HG03354 (cell line): ENCODE results near the gene SNX3.
"Not testable (repeated sequence)": the region's sequence is repeated elsewhere in the genome, so short reads cannot be mapped to it uniquely, and the experiment has no call there.

Source experiments
- ATAC-seq: cut with Tn5 transposase; IDR thresholded peaks from one replicate; pipeline ENCODE4 v1.9.1; 2021; ENCODE audit warnings: mild to moderate bottlenecking; ENCODE audit not compliant: unreplicated experiment, poor library complexity, severe bottlenecking

SNX3 gene

DNA sequence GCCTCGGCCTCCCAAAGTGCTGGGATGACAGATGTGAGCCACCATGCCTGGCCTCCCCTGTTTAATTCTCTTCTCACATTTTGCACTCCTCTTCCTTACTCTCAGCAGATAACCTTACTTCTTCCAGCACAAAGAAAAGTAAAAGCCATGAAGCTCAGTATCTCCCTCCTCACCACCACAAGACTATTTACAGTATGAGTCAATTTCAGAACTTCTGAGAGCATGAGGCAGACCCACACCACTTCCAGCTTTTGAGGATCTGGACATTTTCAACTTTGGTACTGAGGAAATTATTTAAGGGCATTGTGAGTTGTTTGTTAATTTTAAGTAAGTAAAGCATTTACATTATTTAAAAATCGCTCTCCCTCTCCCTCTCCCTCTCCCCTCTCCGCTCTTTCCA, 8.0 kb upstream of the SNX3 start:
- ATAC-seq: no peak

- ATAC-seq: no peak
These were observed 2.5 kb upstream of the SNX3 start for GRCh38 chr6:108263371-108263770.

DNA sequence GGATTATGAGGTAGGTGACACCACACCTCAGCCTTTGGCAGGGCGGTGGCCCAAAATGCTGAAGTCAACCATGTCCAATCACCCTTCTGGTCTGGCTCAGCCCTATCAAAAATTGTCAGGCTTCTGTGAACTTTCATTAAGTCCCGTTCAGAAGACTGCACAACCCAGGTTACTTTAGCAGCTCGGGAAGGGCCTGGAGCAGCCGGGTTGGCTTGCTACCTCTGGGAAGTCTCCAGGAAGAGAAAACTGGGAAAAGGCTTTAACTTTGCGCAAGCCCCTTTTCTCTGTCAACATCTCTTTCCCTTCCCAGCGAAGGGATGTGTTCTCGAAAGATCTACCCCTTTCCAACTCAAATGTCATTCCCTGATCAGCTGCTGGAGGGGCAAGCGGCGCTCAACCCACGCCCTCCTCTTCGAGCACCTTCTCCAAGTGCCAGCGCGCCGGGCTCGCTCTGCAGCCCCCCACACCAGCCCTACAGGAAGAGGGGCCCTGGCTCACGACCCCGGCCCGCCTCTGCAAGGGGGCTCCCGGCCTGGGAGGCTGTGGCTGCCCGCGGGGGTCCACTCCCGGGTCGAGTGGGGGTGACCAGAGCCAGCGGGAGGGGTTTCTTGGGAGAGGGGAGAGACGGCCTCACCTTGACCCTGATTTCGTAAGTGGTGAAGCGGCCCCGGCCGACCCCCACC, 573 bp downstream of the SNX3 start:
- ATAC-seq: peak; percentile 20

DNA sequence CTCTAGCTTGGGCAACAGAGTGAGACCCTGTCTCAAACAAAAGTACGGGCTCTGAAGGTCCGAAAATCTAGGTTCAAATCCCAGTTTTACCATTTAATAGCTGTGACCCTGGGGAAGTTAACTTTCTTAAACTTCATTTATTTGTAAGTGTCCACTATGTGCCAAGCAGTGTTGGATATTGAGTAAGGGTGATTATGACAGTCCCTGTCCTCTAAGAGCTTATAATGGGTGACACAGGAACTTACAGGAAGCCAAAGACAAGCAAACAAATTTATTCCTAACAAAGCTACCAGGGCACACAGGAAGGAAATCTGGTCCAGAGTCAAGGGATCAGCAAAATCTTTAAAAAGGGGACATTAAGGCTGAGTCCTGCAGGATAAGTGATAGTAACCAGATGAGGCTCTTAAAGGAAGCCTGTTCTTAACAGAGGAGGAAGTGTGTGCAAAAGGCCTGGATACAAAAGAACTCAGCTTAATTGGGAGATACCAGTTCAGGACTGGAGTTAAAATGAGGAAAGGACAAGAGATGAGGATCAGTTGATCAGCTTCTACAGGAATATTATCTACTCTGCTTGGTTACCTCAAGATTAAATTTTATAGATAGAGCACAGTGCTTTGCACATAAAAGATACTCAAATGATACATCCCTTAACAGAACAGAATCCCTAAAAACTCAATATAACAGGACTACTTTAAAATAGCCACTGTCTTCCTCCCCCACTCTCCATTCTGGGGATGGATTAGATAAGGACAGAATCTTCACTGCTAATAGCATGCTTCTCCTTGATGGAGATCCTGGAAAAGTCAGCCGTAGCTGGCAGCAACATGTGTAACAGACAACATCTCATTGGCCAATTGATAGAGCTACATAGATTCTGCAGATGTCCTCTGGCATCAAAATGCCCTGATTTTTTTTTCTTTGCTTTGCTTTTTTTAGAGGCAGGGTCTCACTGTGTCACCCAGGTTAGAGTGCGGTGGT, 6.1 kb downstream of the SNX3 start:
- no peak for ATAC-seq

DNA sequence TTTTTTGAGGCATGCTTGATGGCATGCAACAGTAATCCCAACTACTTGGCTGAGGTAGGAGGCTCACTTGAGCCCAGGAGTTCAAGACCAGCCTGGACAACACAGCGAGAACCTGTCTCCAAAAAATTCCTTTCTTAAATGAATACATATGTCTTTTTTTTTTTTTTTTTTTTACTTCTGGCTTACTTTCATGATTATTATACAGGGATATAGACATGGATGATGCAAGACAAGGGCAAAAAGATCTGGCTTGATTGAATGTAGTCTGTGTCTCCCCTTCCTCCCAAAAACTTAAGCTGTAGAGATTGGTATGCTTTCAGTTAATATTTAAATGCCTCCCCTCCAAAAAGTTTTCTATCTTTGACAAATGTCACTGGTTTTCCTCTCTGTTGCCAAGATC, 7.6 kb downstream of the SNX3 start:
- no peak for ATAC-seq

GRCh38 chr6:108252055-108252454, 8.8 kb downstream of the SNX3 start:
- no peak for ATAC-seq

DNA sequence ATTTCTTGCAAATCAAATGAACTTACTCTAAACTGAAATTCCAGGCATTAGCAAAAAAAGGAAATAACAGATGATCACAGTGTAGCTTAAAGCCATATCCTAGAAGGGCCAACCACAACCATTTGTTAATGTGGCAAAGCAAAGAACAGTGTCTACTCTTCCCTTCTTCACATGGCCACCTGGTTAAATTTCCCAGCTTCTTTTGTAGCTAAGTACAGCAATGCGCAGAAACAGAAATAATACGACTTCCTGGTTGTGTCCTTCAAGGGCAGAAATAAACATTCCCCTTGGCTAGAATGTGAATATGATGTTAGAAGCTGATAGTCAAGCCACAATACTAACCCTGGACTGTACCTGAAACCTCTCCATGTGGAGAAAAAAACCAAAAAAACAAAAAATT, 9.6 kb downstream of the SNX3 start:
- ATAC-seq: no peak

DNA sequence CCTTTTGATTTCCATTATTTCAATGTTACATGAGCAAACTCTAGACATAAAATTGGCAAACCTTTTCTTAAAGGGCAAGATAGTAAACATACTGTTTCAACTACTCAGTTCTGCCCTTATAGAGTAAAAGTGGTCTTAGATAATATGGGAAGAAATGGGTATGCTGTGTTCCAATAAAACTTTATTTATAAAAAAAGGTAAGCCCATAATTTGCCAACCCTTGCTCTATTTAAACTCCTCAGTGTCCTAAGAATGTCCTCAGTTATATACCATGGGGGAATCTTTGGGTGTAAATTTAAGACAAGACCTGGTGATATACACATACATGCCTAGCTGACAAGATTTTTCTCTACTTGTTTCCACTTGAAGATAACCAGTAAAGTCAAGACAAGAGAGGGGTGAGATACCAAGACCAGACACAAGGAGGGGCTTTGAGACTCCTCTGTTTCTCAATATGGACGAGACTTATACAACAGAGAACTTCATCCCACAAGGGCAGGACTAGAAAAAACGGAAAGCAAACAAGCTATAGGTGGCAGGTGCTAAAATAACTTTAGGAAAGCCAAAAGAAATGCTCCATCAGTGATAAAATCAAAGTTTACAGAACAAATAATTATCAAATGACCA, 10.5 kb downstream of the SNX3 start:
- ATAC-seq: no peak

- ATAC-seq: no peak
These were observed 12.8 kb downstream of the SNX3 start for GRCh38 chr6:108247965-108248536.

DNA sequence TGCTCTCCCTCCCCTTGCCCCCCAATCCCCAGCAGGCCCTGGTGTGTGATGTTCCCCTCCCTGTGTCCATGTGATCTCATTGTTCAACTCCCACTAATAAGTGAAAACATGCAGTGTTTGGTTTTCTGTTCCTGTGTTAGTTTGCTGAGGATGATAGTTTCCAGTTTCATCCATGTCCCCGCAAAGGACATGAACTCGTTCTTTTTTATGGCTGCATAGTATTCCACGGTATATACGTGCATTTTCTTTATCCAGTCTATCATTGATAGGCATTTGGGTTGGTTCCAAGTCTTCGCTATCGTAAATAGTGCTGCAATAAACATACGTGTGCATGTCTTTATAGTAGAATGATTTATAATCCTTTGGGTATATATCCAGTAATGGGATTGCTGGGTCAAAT, 15.7 kb downstream of the SNX3 start:
- ATAC-seq: not testable (repeated sequence)

GRCh38 chr6:108243836-108244235, 17.0 kb downstream of the SNX3 start:
- no peak for ATAC-seq

DNA sequence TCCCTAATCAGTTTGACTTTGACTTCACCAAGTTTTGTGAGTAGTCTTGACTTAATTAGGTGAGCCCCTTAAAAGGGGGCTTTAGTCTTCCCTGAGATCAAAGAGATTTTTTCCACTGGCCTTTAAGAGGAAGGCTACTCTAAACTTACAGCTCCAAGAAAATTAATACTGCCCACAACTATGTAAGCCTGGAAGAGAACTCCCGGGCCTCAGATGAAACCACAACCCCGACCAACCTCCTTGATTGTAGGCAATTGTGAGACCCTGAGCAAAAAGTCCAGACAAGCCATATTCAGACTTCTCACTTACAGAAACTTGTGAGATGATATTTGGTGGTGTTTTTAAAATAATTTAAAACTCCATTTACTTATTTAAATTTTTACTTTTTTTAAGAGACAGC, 18.1 kb downstream of the SNX3 start:
- ATAC-seq: no peak

DNA sequence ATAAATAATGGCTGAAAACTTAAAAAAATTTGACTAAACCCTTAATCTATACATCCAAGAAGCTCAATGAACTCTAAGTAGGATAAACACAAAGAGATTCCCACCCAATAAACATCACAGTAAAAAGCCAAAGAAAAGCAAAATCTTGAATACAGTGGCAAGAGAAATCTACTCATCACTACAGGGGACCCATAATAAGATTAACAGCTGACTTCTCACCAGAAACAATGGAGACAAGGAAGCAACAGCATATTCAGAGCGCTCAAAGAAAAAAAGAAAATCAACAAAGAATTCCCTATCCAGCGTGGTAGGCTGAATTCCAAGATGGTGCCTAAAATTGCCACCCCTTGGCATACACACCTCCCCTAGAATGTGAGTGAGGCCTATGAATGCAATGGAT, 18.6 kb downstream of the SNX3 start:
- ATAC-seq: no peak

DNA sequence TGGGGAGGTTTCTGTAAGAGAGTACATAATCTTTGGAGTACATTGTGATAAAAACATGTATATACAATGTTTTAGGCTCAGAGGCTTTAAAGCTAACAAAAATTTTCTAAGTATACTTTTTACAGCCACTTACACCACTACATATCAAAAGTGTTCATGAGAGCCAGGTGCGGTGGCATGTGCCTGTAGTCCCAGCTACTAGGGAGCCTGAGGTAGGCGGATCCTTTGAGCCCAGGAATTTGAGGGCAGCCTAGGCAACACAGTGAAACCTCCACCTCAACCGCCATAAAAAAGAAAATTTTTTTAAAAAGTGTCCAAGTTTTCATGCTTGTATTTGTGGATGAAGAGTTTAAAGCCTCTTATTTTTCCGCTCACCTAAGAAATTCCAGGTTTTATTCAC, 22.5 kb downstream of the SNX3 start:
- ATAC-seq: no peak

DNA sequence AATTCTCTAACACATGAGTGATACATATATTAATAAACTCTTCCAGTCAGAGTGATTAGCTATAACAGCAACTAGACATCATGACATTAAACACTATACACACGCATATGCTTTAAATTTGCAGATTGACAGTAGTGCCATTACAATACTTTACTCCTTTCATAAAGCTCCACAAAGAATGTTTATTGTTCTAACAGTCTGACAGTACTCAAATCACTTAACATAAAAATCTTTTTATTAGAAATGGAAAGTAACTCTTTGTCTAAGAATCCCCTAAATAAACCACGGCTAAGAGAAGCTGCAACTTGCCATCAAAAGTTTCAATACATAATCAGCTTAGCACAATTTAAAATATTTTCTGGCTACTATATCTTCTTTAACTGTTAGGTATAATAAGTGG, 24.0 kb downstream of the SNX3 start:
- no peak for ATAC-seq

DNA sequence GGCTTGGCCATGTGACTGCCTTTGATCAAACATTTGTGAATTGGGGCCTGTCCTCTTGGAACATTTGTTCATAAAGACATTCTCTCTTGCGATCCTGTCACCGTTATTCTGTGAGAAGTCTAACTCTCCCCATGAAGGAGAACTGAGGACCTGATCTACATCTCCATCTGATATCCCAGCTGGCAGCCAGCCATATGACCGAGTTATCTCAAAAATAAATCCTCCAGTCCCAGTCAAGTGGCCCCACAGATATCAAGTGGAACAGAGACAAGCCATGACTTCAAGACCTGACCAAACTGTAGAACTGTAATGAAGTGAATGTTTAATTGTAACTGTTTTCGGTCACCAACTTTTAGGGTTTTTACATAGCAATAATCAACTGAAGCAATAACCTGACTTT, 25.7 kb downstream of the SNX3 start:
- no peak for ATAC-seq

DNA sequence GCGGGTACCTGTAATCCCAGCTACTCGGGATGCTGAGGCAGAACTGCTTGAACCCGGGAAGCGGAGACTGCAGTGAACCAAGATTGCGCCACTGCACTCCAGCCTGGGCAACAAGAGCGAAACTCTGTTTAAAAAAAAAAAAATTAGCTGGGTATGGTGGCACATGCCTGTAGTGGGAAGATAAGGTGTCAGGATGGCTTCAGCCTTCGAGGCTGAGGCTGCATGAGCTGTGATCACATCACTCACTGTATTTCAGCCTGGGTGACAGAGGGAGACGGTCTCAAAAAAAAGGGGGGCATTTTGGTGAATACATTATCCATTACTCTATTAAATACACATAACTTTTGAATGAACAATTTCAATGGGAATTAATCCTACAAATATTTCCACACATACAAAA, 32.4 kb downstream of the SNX3 start:
- ATAC-seq: no peak

- no peak for ATAC-seq
These were observed 33.5 kb downstream of the SNX3 start for GRCh38 chr6:108227290-108227689.

GRCh38 chr6:108222504-108222903, 38.3 kb downstream of the SNX3 start:
- ATAC-seq: no peak

DNA sequence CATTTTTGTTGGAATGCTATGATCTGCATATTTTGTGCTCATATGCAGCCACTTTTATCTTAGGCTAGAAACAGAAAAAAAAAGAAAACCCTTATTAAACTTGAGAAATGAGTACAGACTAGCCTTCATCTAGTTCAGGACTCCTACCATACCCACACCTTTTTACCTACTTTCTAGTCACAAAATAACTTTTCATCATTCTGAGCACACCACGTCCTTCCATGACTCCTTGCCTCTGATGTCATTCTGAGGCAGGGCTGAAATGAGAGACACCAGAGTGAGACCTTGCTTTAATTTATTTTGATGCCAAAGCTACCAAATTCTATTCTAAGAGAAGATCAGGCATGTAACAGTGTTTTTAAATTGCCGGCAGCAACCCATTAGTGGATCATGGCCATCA, 38.8 kb downstream of the SNX3 start:
- ATAC-seq: no peak
